Lung microvascular endothelial cell (primary cell): ENCODE results near the gene RBBP8NL. TPM values are rescaled to one million over a fixed set of nuclear protein-coding genes. Genes with fewer than 3 reads are reported as not detected.

ENCODE experiments used
- DNase-seq, 2 donors: peaks; one replicate each; pipeline versions ENCODE4 v3.0.0 to v3.0.0-alpha.2; 2010; ENCODE audit warnings: low read depth in 2 of 2
- total RNA-seq: library from RNA; depleted of rRNA; stranded (reverse); fragments of >200 nt; gene quantifications from 2 replicates; pipeline ENCODE4 v1.2.1, GENCODE V29; 2014

RBBP8NL gene
- total RNA-seq, 1 donor from 2014 or later, result not detected

- no peak for DNase-seq
Observed at GRCh38 chr20:62462976-62463592, 35.7 kb upstream of the RBBP8NL start.

- no peak for DNase-seq
Observed at GRCh38 chr20:62461834-62462233, 34.5 kb upstream of the RBBP8NL start.

GRCh38 chr20:62461157-62461556 lies 33.8 kb upstream of the RBBP8NL start:
- DNase-seq, result no peak

GRCh38 chr20:62460678-62461077 lies 33.3 kb upstream of the RBBP8NL start:
- DNase-seq, result no peak

GRCh38 chr20:62459488-62459887 lies 32.1 kb upstream of the RBBP8NL start:
- no peak for DNase-seq

- DNase-seq, result no peak
Observed at GRCh38 chr20:62458275-62459251, 31.2 kb upstream of the RBBP8NL start.

- DNase-seq, result no peak
Observed at GRCh38 chr20:62457831-62458230, 30.5 kb upstream of the RBBP8NL start.

- DNase-seq, result no peak
Observed at GRCh38 chr20:62457098-62457497, 29.8 kb upstream of the RBBP8NL start.

GRCh38 chr20:62455929-62456328 lies 28.6 kb upstream of the RBBP8NL start:
- DNase-seq, result no peak

- DNase-seq, result peak in 1 of 2 donors; percentile 8
Observed at GRCh38 chr20:62454904-62455636, 27.7 kb upstream of the RBBP8NL start.

- DNase-seq, result no peak
Observed at GRCh38 chr20:62453186-62453808, 26.0 kb upstream of the RBBP8NL start.

- DNase-seq, result no peak
Observed at GRCh38 chr20:62452475-62453095, 25.2 kb upstream of the RBBP8NL start.

GRCh38 chr20:62451970-62452369 lies 24.6 kb upstream of the RBBP8NL start:
- DNase-seq, result no peak

- DNase-seq, result no peak
Observed at GRCh38 chr20:62451156-62451767, 23.9 kb upstream of the RBBP8NL start.

GRCh38 chr20:62449951-62450691 lies 22.8 kb upstream of the RBBP8NL start:
- DNase-seq, result no peak

GRCh38 chr20:62448788-62449187 lies 21.4 kb upstream of the RBBP8NL start:
- DNase-seq, result no peak

- no peak for DNase-seq
Observed at GRCh38 chr20:62448038-62448437, 20.7 kb upstream of the RBBP8NL start.

GRCh38 chr20:62446888-62447869 lies 19.8 kb upstream of the RBBP8NL start:
- DNase-seq, result no peak

GRCh38 chr20:62446481-62446880 lies 19.1 kb upstream of the RBBP8NL start:
- DNase-seq, result no peak
